Glomerular visceral epithelial cell (primary cell): Measurements from ENCODE around the gene MID1.

Experiments
- DNase-seq: peaks from one replicate; pipeline ENCODE4 v3.0.0-alpha.2; 2016; ENCODE audit errors: extremely low spot score

Gene MID1

GRCh38 chrX:10620121-10620699 is at the start of gene MID1:
Gene MID1 (minus strand): TSS chrX:10620585. CDS start chrX:10567547, 53,038 bp downstream.
- DNase-seq = peak; percentile 77

GRCh38 chrX:10667143-10667542 is 46.8 kb upstream of the MID1 start:
- no peak for DNase-seq

GRCh38 chrX:10666102-10666501 is 45.7 kb upstream of the MID1 start:
- no peak for DNase-seq

- no peak for DNase-seq
These were observed 45.3 kb upstream of the MID1 start for GRCh38 chrX:10665681-10666080.

- no peak for DNase-seq
These were observed 39.8 kb upstream of the MID1 start for GRCh38 chrX:10660171-10660570.

GRCh38 chrX:10656214-10656613 is 35.8 kb upstream of the MID1 start:
- no peak for DNase-seq

- DNase-seq = no peak
These were observed 34.6 kb upstream of the MID1 start for GRCh38 chrX:10654960-10655359.

- DNase-seq = no peak
These were observed 32.9 kb upstream of the MID1 start for GRCh38 chrX:10653302-10653701.

- DNase-seq = no peak
These were observed 28.9 kb upstream of the MID1 start for GRCh38 chrX:10649265-10649664.

- no peak for DNase-seq
These were observed 28.2 kb upstream of the MID1 start for GRCh38 chrX:10648614-10649013.

GRCh38 chrX:10636851-10637250 is 16.5 kb upstream of the MID1 start:
- no peak for DNase-seq

GRCh38 chrX:10636337-10636736 is 16.0 kb upstream of the MID1 start:
- peak; percentile 71 for DNase-seq

- peak; percentile 92 for DNase-seq
These were observed 14.2 kb upstream of the MID1 start for GRCh38 chrX:10634392-10635161.

- DNase-seq = peak; percentile 87
These were observed 13.3 kb upstream of the MID1 start for GRCh38 chrX:10633722-10634121.

GRCh38 chrX:10631416-10632145 is 11.2 kb upstream of the MID1 start:
- no peak for DNase-seq

- DNase-seq = no peak
These were observed 9.9 kb upstream of the MID1 start for GRCh38 chrX:10630320-10630719.

- no peak for DNase-seq
These were observed 9.5 kb upstream of the MID1 start for GRCh38 chrX:10629905-10630304.

GRCh38 chrX:10628906-10629305 is 8.5 kb upstream of the MID1 start:
- DNase-seq = peak; percentile 69

GRCh38 chrX:10622197-10622596 is 1.8 kb upstream of the MID1 start:
- no peak for DNase-seq

- DNase-seq = no peak
These were observed 849 bp downstream of the MID1 start for GRCh38 chrX:10619425-10620046.

- no peak for DNase-seq
These were observed 1.4 kb downstream of the MID1 start for GRCh38 chrX:10618961-10619360.

GRCh38 chrX:10617999-10618351 is 2.4 kb downstream of the MID1 start:
- DNase-seq = peak; percentile 62
